22Rv1 (cell line): Measurements from ENCODE around the gene TRIM45.

Source experiments
- H3K27ac ChIP-seq: fragments of 450-650 bp; 2 replicates; pipeline ENCODE4 v1.5.1; 2017
- CTCF ChIP-seq: fragments of 450-650 bp; IDR thresholded peaks from 2 replicates; pipeline ENCODE4 v1.5.1; 2017; ENCODE audit warnings: mild to moderate bottlenecking
- ZFX ChIP-seq: fragments of 450-650 bp; IDR thresholded peaks from 2 replicates; pipeline ENCODE4 v1.6.1; 2017; ENCODE audit warnings: antibody characterized with exemption, borderline replicate concordance

TRIM45 gene

GRCh38 chr1:117084231-117084630 is 37.3 kb downstream of the TRIM45 start:
- no peak for TF ChIP-seq CTCF
- no peak for TF ChIP-seq ZFX

GRCh38 chr1:117079737-117080136 is 41.8 kb downstream of the TRIM45 start:
- TF ChIP-seq CTCF, result no peak
- TF ChIP-seq ZFX, result no peak
- no peak overlapping the region for H3K27ac ChIP-seq

More at GRCh38 chr1:117084231-117084630, 37.3 kb downstream of the TRIM45 start:
- H3K27ac ChIP-seq, result no peak overlapping the region

- no peak for TF ChIP-seq CTCF
- no peak for TF ChIP-seq ZFX
- no peak overlapping the region for H3K27ac ChIP-seq
These were observed 44.3 kb downstream of the TRIM45 start for GRCh38 chr1:117077267-117077666.

DNA sequence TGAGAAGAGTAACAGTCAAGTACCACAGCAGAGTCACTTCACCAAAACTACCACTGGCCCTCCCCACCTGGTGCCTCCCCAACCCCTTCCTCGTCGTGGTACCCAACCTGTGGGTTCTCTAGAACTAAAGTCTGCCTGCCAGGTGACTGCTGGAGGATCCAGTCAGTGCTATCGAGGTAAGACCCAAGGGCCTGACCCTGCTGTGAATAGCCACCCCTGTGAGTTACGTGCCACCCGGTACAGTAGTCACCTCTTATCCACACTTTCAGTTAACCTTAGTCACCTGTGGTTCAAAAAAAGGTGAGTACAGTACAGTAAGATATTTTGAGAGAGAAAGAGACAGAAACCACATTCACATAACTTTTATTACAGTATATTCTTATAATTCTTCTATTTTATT is 44.9 kb downstream of the TRIM45 start:
- no peak overlapping the region for H3K27ac ChIP-seq
- TF ChIP-seq CTCF (no peak), ZFX (no peak)

GRCh38 chr1:117070124-117070523 is 51.4 kb downstream of the TRIM45 start:
- TF ChIP-seq ZFX (no peak), CTCF (no peak)
- H3K27ac ChIP-seq, result no peak overlapping the region

DNA sequence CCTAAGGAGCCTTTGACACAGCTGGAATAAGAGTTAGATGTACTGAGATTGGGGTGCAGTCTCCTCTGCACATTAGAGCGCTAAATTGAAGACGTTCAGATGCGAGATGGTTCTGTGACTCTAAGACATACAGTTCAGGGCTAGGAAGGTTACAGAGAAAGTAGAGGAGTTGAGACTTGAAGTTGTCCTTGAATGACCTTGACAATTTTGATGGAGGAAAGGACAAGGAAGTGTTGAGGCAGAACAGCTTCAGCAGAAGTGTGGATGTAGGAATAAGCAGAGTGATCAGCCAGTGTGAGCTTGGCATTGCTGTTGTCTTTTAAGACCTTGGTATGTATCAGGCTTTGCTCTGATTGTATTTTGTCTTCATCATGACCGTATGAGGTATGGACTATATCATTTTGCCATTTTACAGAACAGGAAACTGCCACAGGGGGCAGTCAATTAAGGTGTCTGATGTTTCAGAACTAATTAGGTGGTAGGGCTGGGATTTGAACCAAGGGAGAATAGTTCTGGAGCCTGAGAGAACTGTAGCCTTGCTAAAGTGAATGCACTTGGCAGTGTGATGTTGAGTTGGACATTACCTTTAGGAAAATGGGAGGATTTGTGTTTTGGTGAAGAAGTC is 52.2 kb downstream of the TRIM45 start:
- TF ChIP-seq CTCF (no peak), ZFX (no peak)
- no peak overlapping the region for H3K27ac ChIP-seq

DNA sequence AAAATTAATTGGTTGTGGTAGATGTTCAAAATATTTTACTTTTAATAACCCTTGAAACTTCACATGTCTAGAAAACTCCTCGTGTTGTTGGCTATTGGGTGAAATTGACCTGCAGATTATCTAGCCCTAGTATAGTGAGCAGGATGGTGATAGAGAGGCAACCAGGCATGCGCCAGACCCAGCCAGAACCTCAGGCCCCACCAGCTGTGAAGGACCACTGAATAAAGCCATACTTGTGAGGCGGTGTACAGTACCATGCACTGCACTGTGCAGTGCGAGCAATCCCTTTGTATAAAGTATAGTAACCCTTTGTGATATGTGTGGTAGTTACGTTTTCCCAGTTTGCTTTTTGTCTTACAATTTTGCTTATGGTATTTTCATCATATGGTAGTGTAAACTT is 53.0 kb downstream of the TRIM45 start:
- H3K27ac ChIP-seq, result no peak overlapping the region
- no peak for TF ChIP-seq ZFX
- no peak for TF ChIP-seq CTCF
